ENCODE results near the gene PITRM1.
"Not testable (repeated sequence)": the region's sequence is repeated elsewhere in the genome, so short reads cannot be mapped to it uniquely, and the experiment has no call there.

The PITRM1 gene

GRCh38 chr10:3172446-3173170 is at the start of gene PITRM1:
PITRM1 (minus strand) TSS chr10:3172782; CDS start chr10:3172772, 10 bp downstream.
- DNase-seq, result peak; percentile 83

- DNase-seq, result no peak
Measured at GRCh38 chr10:3222068-3222467, 49.5 kb upstream of the PITRM1 start.

GRCh38 chr10:3221601-3222000 is 49.0 kb upstream of the PITRM1 start:
- DNase-seq, result not testable (repeated sequence)

- DNase-seq, result no peak
Measured at GRCh38 chr10:3220853-3221252, 48.3 kb upstream of the PITRM1 start.

GRCh38 chr10:3219021-3219628 is 46.5 kb upstream of the PITRM1 start:
- DNase-seq, result not testable (repeated sequence)

GRCh38 chr10:3217853-3218252 is 45.3 kb upstream of the PITRM1 start:
- DNase-seq, result no peak

- DNase-seq, result no peak
Measured at GRCh38 chr10:3217301-3217700, 44.7 kb upstream of the PITRM1 start.

GRCh38 chr10:3215153-3215775 is 42.7 kb upstream of the PITRM1 start:
- DNase-seq, result no peak

- no peak for DNase-seq
Measured at GRCh38 chr10:3213758-3214515, 41.4 kb upstream of the PITRM1 start.

GRCh38 chr10:3213208-3213607 is 40.6 kb upstream of the PITRM1 start:
- no peak for DNase-seq

GRCh38 chr10:3210251-3210877 is 37.8 kb upstream of the PITRM1 start:
- DNase-seq, result no peak

- no peak for DNase-seq
Measured at GRCh38 chr10:3208481-3209406, 36.2 kb upstream of the PITRM1 start.

- no peak for DNase-seq
Measured at GRCh38 chr10:3207351-3207750, 34.8 kb upstream of the PITRM1 start.

- DNase-seq, result no peak
Measured at GRCh38 chr10:3206511-3207157, 34.1 kb upstream of the PITRM1 start.

GRCh38 chr10:3203972-3204371 is 31.4 kb upstream of the PITRM1 start:
- DNase-seq, result no peak

- DNase-seq, result no peak
Measured at GRCh38 chr10:3203016-3203811, 30.6 kb upstream of the PITRM1 start.

- DNase-seq, result no peak
Measured at GRCh38 chr10:3201796-3202195, 29.2 kb upstream of the PITRM1 start.

- DNase-seq, result no peak
Measured at GRCh38 chr10:3199488-3199887, 26.9 kb upstream of the PITRM1 start.

GRCh38 chr10:3198900-3199299 is 26.3 kb upstream of the PITRM1 start:
- no peak for DNase-seq

- peak; percentile 22 for DNase-seq
Measured at GRCh38 chr10:3197348-3198003, 24.9 kb upstream of the PITRM1 start.
